Tibial nerve (tissue), 3 donors: ENCODE data around the gene ANKRD44.

Experiments
- POLR2A ChIP-seq, 2 donors: fragments of 450-650 bp; IDR thresholded peaks; one replicate each; pipeline ENCODE4 v1.6.1; 2017; ENCODE audit warnings: antibody characterized with exemption in 2 of 2, mild to moderate bottlenecking in 2 of 2, moderate library complexity in 2 of 2
- TF ChIP-seq, protein P1 (sequence below), 5 experiments: fragments of 200-600 bp in 3 of 5; fragments of 450-650 bp in 2 of 5; sonication (generic) in 3 of 5; IDR thresholded peaks; one replicate each; pipeline ENCODE4 v1.5.1; 2016 to 2019; ENCODE audit warnings: antibody characterized with exemption in 5 of 5, mild to moderate bottlenecking in 3 of 5, moderate library complexity in 2 of 5

- no peak for TF ChIP-seq POLR2A (IDR thresholded peaks at IDR 0.05)
- TF ChIP-seq, protein P1, sequence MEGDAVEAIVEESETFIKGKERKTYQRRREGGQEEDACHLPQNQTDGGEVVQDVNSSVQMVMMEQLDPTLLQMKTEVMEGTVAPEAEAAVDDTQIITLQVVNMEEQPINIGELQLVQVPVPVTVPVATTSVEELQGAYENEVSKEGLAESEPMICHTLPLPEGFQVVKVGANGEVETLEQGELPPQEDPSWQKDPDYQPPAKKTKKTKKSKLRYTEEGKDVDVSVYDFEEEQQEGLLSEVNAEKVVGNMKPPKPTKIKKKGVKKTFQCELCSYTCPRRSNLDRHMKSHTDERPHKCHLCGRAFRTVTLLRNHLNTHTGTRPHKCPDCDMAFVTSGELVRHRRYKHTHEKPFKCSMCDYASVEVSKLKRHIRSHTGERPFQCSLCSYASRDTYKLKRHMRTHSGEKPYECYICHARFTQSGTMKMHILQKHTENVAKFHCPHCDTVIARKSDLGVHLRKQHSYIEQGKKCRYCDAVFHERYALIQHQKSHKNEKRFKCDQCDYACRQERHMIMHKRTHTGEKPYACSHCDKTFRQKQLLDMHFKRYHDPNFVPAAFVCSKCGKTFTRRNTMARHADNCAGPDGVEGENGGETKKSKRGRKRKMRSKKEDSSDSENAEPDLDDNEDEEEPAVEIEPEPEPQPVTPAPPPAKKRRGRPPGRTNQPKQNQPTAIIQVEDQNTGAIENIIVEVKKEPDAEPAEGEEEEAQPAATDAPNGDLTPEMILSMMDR (IDR thresholded peaks at IDR 0.05), result no peak
Observed at GRCh38 chr2:197164141-197164754, 146.3 kb downstream of the ANKRD44 start.
